ENCODE data around the gene MAP2K7. TPM values are rescaled to one million over a fixed set of nuclear protein-coding genes. Genes with fewer than 3 reads are reported as not detected.

The MAP2K7 gene
- total RNA-seq, 1 donor from 2014 or later, result 24.2 TPM

- peak; percentile 35 for DNase-seq
- peaks cover 22% of the 10 kb centered on the region for H3K4me1 ChIP-seq
- TF ChIP-seq, protein P1, sequence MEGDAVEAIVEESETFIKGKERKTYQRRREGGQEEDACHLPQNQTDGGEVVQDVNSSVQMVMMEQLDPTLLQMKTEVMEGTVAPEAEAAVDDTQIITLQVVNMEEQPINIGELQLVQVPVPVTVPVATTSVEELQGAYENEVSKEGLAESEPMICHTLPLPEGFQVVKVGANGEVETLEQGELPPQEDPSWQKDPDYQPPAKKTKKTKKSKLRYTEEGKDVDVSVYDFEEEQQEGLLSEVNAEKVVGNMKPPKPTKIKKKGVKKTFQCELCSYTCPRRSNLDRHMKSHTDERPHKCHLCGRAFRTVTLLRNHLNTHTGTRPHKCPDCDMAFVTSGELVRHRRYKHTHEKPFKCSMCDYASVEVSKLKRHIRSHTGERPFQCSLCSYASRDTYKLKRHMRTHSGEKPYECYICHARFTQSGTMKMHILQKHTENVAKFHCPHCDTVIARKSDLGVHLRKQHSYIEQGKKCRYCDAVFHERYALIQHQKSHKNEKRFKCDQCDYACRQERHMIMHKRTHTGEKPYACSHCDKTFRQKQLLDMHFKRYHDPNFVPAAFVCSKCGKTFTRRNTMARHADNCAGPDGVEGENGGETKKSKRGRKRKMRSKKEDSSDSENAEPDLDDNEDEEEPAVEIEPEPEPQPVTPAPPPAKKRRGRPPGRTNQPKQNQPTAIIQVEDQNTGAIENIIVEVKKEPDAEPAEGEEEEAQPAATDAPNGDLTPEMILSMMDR (IDR thresholded peaks at IDR 0.05; ENCODE audit: borderline replicate concordance), result no peak
- peaks cover 52% of the 10 kb centered on the region for H3K27me3 ChIP-seq (ENCODE audit: low read depth)
- no peaks in the 10 kb centered on the region for H3K9me3 ChIP-seq (replicated peaks)
- intact Hi-C loops (cut with micrococcal nuclease), result no loop called here
- H3K27ac ChIP-seq (replicated peaks), result no peak overlapping the region
- peaks cover 8% of the 10 kb centered on the region for H3K36me3 ChIP-seq
- peak overlapping the region; percentile 44 for H3K4me3 ChIP-seq
Observed at GRCh38 chr19:7862413-7862951, 41.2 kb upstream of the MAP2K7 start.

DNA sequence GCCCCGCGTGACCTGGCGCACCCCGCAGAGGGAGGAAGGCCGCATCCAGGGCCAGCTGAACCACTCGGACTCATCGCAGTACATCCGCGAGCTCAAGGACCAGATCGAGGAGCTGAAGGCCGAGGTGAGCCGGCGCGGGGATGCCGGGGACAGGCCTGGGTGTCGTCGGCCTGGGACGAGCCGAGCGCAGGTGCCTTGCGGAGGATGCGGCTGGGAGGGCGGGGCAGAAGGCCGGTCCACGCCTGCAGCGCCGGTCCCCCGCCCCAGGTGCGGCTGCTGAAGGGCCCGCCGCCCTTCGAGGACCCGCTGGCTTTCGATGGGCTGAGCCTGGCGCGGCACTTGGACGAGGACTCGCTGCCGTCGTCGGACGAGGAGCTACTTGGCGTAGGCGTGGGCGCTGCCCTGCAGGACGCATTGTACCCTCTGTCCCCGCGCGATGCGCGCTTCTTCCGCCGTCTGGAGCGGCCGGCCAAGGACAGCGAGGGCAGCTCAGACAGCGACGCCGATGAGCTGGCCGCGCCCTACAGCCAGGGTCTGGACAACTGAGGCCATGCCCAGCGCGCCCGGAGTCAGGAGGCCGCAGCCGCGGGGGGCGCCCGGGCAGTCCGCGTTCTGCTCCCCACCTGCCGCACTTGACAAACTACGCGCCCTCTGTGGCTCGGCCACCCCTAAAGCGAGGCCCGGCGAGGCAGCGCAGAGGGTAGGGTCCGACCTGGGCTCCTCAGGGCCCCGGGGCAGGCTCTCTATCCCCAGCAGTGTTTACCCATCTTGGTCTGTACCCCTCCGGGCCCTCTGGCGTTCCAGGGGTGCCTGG is 40.3 kb upstream of the MAP2K7 start:
- intact Hi-C loops (cut with micrococcal nuclease), result no loop called here
- H3K36me3 ChIP-seq, result peaks cover 6% of the 10 kb centered on the region
- H3K4me1 ChIP-seq, result peaks cover 27% of the 10 kb centered on the region
- H3K27me3 ChIP-seq (ENCODE audit: low read depth), result peaks cover 61% of the 10 kb centered on the region
- no peak for DNase-seq
- no peak overlapping the region for H3K27ac ChIP-seq (replicated peaks)
- TF ChIP-seq, protein P1 (IDR thresholded peaks at IDR 0.05; ENCODE audit: borderline replicate concordance), result no peak
- no peak overlapping the region for H3K4me3 ChIP-seq
- H3K9me3 ChIP-seq (replicated peaks), result no peaks in the 10 kb centered on the region

GRCh38 chr19:7863971-7864689 is 39.5 kb upstream of the MAP2K7 start:
- intact Hi-C loops (cut with micrococcal nuclease), result no loop called here
- H3K27me3 ChIP-seq (ENCODE audit: low read depth), result peaks cover 66% of the 10 kb centered on the region
- H3K4me3 ChIP-seq, result no peak overlapping the region

GRCh38 chr19:7864690-7865074 is 39.0 kb upstream of the MAP2K7 start:
- H3K9me3 ChIP-seq (replicated peaks), result no peaks in the 10 kb centered on the region
- H3K36me3 ChIP-seq, result no peaks in the 10 kb centered on the region
- peaks cover 40% of the 10 kb centered on the region for H3K4me1 ChIP-seq
- no peak for DNase-seq
- H3K27ac ChIP-seq (replicated peaks), result no peak overlapping the region
- TF ChIP-seq, protein P1 (IDR thresholded peaks at IDR 0.05; ENCODE audit: borderline replicate concordance), result no peak
- peaks cover 70% of the 10 kb centered on the region for H3K27me3 ChIP-seq (ENCODE audit: low read depth)
- intact Hi-C loops (cut with micrococcal nuclease), result no loop called here
- H3K4me3 ChIP-seq, result no peak overlapping the region

More at GRCh38 chr19:7863971-7864689, 39.5 kb upstream of the MAP2K7 start:
- Histone ChIP-seq H3K36me3 (no peaks in the 10 kb centered on the region), H3K9me3 (replicated peaks) (no peaks in the 10 kb centered on the region), H3K4me1 (peaks cover 35% of the 10 kb centered on the region), H3K27ac (replicated peaks) (no peak overlapping the region)
- TF ChIP-seq, protein P1 (IDR thresholded peaks at IDR 0.05; ENCODE audit: borderline replicate concordance), result no peak
- DNase-seq, result no peak

DNA sequence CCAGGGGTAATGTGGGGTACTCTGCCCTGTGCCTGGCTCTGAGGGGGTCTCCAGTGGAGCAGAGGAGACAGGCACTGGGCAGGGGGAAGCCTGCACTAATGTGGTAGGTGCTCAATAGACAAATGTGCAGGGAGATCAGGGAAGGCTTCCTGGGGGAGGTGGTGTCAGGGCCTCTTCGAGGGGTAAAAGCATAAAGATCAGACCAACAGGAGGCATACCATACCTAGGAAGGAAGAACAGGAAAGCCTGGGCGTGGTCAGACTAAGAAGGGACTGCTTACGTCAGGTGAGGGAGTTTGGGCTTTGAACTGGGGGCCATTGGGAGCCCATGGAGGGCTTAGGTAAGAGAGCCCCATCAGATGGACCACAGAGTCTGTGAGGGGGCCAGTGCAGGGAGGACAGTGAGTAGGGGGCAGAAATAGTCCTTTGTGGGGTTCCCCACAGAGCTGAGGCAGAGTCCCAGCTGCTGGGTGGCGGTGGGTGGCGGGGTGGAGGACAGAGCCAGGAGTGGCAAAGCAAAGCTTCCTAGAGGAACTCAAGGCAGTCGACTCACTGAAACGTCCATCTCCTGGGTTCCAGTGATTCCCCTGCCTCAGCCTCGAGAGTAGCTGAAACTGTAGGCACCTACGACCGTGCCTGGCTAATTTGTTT is 38.3 kb upstream of the MAP2K7 start:
- no peak overlapping the region for H3K4me3 ChIP-seq
- H3K27ac ChIP-seq (replicated peaks), result no peak overlapping the region
- H3K4me1 ChIP-seq, result peaks cover 42% of the 10 kb centered on the region
- TF ChIP-seq, protein P1 (IDR thresholded peaks at IDR 0.05; ENCODE audit: borderline replicate concordance), result no peak
- peaks cover 70% of the 10 kb centered on the region for H3K27me3 ChIP-seq (ENCODE audit: low read depth)
- DNase-seq, result no peak
- intact Hi-C loops (cut with micrococcal nuclease), result no loop called here
- no peaks in the 10 kb centered on the region for H3K36me3 ChIP-seq
- no peaks in the 10 kb centered on the region for H3K9me3 ChIP-seq (replicated peaks)
